ENCODE measurements around the gene POU2AF1.

Gene POU2AF1

DNA sequence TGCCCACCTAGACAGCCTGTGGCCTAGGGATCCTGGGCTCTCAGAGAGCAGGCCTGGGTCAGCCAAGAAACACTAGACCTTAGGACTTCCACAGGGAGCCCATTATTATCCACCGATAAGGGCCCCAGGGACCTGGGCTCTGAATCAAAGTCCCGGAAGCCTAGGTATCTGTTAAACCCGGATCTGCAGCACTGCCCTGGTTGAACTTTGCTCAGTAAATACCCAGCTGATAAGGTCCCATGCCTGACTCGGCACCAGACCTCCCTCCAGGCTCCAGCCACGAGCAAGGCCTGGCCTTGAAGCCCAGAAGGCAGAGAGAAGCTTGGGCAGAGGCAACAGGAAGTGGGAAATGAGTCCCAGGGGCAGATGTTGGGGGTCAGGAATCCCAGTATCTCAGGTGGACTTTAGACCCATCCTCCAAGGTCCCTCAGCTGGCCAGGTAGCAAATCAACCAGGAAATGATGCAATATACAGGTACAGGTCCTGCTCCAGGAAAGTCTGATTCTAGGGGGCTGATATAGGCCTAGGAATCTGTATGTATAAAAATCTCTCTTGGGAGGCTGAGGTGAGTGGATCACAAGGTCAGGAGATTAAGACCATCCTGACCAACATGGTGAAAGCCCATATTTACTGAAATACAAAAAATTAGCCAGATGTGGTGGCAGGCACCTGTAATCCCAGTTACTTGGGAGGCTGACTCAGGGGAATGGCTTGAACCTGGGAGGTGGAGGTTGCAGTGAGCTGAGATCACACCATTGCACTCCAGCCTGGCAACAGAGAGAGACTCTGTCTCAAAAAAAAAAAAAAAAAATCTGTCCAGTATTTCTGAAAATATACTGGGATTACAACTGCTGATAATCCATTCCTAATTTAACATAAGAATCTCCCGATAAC, 18.7 kb downstream of the POU2AF1 start:
- no peak for DNase-seq

DNA sequence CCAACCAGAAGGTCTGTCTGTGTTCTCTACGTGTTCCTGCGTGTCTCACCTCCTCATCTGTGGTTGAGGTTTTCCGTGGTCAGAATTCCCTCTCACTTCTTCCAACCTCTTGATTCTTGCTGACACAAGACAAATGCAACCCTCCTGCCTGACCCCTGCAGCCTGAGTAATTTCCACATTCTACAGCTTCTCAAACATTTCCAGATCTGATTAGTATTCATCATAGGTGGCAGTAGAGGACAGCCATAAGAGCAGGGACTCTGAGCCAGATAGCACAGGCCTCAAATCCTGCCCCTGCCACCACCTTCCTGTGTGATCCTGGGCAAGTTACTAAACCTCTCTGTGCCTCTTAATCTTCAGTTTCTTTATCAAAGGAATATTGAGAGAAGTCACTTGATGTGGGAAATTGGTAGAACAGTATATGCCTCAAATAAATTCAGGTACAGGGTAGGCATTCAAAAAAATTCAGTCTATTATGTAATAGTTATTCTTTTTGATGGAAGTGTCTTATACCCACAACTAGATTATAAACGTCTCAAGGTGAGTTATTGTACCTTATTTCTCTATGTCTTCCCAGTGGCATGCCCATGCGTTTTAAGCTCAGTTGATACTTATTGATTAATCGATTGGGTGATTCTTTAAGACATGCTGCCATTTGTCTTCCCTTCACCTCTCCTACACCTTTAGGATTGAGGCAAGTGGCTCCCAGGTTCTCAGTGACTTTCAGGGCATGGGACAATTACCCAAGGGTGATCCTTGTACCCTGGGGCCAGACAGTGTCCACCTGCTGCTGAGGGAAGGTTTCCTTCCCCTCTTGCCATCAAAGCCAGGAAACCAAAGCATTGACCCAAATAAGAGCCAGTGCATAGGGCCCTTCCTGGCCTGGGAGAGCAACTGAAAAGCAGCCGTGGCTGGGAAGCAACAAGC, 19.6 kb downstream of the POU2AF1 start:
- no peak for DNase-seq

DNA sequence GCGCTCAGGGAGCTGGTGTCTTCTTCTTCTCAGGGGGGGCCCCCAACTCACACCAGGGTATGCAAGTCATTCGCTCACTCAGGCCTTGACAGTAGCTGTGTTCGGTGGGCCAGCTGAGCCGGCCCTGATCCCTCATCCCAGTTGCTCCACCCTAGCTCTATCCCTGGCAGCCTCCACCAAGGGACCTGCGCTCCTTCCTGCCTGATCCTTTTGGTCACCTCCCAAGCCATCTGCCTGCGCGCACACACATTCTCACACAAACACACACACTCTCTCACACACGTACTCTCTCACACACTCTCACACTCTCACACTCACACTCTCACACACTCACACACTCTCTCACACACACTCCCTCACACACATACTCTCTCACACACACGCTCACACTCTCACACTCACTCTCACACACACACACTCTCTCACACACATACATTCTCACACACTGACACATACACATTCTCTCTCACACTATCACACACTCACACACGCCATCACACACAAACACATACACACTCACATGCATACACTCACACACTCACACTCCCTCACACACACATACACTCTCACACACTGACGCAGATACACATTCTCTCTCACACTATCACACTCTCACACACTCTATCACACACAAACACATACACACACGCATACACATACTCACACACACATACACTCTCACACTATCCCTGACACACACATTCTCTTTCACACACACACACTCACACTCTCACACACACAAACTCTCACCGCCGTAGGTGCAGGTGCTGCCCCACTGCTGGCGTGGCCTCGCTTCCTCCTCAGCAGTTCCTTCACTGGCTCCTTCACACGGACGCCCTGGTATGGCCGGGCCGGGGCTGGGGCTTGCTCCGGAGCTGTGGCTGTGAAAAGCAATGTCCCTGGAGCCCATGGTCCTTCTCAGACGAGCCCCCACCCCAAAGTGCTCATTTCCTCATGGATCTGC, 20.8 kb downstream of the POU2AF1 start:
- no peak for DNase-seq

DNA sequence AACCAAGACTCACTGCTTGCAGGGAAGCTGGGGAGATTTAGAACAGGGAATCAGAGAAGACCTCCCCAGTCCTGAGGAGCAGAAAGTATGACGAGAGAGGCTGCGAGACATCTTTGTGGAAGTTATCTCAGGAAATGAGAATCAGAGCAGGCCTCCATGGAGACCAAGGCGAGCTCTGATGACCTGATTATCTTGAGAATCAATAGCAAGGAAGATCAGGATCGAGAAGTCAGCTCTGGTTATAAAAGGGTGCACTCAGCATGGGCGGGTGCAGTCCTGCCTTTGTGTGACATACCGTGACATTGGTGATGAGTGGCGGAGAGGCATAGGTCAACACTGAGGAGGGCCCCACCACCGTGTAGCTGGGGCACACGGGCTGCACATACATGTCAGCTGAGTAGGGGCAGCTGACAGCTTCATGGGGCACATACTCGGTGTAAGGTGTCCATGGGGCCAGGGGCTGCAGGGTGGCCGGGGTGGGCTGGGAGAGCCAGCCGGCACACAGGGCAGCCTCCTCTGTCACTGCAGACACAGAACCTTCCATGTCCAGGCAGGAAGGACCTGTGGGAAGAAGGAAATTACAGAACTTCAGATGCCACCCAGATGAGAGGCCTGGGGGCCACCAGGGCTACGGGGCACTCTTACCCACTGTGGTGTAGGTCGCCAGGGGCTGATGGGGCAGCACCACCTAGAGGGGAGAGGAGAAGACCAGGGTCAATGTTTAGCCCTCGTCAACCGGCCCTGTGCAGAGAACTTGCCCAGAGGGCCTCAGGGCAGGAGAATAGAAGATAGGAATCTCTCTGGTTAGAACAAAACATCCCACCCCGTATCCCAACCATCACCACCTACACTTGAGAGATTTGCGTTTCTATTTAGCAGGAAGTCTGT, 21.7 kb downstream of the POU2AF1 start:
- no peak for DNase-seq

DNA sequence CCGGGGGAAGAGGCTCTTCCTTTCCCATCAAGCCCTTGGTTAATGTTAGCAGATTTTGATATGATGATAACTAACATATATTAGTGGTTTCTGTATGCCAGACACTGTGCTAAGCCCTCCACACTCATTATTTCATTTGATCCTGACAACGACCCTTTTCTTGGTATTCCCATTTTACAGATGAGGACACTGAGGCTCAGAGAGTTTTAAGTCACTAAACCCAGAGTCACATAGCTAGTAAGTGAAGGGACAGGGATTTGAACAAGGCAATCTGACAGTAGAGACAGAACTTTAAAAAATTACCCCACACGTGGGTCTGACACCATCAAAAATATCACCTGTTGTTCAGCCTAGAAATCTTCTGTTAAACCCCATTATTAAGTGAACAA, 22.4 kb downstream of the POU2AF1 start:
- no peak for DNase-seq

DNA sequence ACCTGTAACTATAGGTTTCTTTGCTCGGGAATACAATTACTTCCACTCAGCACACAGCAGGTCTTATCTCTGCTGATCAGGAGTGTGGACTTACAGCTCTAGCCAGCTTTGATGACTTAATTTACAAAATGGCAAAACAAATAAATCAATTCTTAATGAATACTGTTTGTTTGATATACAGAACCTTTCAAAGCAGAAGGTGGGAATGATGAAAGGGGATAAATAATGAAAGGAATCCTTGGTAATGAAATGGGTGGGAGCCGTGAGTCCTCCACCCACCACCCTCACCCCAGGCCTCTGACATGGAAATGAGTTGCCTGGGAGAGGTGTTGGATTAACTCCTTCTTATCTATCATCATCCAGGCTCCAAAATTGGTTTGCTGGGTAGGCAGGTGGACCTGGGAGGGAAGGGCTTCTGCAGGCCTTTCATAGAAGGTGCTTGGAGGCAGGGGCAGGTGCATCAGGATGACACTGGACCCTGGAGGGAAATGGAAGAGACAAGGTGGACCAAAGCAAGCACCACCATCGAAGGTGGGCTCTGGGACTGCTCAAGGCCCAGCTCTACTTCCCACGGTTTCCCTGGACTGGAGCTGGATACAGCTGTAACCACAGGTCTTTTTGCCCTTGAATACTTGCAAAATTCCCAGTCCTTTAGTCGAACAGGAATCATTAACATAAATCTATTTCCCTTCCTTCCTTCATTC, 23.0 kb downstream of the POU2AF1 start:
- DNase-seq: no peak

DNA sequence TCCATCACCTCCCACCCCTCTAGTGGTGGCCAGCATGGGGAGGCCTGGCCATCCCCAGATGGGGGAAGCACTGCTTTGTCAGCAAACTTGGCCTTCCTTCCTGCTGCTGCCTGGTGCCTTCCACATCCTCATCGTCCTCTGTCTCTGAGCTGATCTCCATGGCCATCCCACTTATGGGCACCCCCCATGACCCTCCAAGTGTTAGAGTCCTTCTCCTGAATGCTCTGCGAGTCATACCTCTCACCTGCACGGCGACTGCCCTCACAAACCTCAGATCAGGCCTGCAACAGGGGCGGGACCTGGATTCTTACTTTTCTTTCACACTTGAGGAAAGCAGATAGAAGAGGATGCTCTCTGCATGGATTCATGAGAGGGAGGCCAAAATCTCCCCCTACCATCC, 24.0 kb downstream of the POU2AF1 start:
- no peak for DNase-seq

DNA sequence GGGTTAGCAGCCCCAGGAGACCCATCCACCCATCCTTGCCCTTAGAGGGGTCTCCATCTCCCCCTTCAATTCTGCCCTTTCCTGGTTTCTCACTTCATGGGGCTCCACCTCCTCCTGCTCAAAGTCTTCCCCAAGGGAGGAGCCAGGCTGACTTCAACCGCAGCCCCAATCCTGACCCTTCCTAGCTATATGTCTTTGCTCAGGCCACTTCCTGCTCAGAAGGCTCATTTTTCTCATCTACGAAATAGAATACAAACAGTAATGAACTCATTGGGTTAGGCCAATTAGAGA, 24.5 kb downstream of the POU2AF1 start:
- DNase-seq: no peak

DNA sequence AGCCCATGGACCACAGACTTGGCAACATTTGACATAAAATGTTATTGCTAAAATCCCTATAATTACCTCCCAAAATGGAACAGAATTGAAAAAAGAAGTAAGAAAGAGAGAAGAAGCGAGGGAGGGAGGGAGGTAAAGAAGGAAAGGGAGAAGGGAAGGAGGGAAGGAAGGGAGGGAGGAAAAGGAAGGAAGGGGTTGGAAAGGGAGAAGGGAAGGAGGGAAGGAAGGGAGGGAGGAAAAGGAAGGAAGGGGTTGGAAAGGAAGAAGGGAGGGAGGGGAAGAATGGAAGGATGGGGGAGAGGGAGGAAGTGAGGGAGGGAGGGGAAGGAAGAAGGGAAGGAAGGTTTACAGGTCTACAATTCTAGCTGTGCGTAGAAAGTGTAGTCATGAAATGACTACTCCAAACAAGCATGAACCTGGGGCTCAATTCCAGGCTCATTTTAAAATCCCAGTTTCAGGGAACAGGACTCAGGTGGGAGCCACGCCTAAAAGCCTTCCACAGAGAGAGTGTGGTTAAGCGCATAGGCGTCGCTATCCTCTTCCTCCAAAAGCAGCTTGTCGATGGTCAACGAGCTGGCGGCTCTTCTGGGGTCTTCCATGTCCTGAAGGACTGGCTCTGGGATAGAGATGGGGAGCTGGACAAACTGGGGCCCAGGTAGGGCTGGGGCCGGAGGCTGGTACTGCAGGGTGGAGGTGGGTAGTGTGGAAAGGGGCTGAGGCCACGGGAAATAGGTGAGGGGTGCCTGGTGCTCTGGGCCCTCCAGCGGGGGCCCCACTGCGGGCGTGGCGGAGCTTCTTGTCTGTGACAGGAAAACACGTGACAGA, 25.1 kb downstream of the POU2AF1 start:
- DNase-seq: no peak

DNA sequence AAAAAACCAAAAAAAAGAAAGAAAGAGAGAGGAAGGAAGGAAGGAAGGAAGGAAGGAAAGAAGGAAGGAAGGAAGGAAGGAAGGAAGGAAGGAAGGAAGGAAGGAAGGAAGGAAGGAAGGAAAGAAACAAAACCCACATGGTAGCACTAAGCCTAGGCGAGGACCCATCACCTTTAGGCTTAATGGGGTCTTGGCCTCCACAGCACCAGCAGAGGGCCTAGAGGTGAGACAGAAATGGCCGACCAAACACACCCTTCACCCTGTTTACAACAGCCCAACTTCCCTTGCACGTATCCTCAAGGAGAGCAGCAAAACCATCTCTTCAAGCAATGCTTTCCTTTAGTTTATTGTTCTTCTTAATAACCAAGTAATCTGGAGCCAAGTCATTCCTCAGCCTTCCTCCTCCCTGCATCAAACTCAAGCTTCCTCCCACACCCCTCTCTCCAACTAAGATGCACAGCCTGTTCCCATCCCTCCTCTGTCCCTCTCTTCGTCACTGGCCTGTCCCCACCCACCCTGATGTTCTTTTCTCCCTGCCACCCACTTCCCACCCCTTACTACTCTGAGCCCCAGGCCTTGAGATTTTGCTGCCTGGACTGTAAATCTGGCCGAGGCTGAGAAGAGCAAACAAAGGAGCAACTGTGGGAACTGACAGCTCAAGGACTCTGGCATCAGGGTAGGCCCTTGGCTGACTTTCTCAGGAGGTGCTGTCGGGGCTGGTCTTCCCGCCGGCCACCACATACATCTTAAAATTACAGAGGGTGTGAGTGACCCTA, 26.0 kb downstream of the POU2AF1 start:
- no peak for DNase-seq

DNA sequence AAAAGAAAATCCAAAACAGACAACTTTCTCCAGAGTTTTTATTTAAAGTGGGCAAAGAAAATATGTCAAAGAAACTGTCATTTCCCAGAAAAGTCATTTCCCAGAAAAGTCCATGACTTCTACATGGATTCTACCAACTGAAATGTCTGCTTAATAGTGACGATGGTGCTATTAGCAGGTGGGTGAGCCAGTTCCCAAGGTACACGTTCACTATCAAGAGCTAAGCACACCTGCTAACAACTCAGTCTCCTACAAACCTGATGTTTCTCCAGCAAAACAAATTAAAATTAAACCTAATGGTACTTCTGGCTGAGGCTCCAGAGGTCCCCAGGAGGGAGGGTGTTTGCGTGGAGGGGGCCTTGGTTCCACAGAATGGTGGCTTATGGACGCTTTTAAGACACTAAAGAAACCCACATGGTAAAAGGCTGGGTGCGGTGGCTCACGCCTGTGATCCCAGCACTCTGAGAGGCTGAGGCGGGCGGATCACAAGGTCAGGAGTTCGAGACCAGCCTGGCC, 26.8 kb downstream of the POU2AF1 start:
- DNase-seq: no peak

DNA sequence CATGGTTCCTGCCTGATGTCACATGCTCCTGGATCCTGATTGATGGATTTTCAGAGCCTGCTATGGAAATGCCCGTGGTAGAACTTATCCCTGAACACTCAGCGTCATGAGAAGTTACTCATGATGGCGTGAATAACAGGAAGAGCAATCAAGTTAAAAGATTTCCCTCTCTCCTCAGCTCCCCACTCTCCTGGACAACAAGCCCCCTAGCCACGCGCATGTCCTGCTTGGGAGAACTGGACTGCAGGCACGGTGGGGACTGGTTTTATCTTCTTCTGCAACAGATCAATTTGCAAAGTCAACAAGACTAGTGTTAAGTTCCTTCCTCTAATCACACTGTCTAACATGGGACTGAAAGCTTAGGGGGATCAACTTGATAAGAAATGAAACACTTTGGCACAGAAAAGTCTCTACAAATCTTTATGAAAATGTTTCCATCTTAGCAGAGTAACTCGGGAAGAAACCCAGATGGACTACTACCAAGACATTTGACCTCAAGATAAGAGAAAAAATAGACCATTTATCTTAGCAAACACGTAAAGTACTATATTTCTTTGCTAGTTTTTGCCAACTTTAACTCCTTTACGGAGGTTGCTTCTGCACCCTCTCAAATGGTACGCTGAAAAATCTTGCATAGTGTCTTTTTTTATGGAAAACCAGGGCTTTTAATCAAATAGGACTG, 27.6 kb downstream of the POU2AF1 start:
- peak; percentile 14 for DNase-seq

DNA sequence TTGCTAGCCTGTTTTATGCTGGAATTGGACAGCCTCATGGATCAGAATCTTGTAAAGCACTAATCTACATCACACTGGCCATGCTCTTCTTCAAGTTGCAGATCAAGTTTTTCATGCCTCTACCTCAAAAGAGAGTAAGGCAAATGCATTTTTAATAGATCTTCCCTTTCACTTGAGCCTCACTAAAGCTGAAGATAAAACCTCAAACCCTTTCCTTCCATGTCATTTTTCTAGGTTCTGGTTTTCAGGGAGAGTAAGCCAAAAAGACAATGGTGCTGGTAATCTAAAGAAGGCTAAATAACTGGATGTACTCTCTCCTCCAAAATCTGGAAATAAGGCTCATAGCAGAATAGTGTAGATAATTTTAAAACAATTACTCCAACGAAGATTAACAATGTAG, 28.3 kb downstream of the POU2AF1 start:
- DNase-seq: no peak

DNA sequence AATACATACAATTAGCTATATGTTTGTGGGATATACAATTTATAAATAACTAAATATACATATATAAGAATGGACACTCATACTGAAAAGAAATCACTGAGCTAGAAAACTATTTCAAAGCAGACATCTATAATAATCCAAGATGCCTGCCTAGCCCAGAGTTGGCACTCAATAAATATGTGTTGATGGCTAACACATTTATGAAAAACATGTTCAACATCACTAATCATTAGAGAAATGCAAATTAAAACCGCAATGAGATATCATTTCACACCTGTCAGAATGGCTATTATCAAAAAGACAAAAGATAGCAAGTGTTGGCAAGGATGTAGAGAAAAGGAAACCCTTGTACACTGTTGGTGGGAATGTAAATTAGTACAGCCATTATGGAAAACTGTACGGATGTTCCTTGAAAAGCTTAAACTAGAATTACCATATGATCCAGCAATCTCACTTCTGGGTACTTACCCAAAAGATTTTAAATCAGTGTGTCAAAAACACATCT, 29.8 kb downstream of the POU2AF1 start:
- DNase-seq: no peak

DNA sequence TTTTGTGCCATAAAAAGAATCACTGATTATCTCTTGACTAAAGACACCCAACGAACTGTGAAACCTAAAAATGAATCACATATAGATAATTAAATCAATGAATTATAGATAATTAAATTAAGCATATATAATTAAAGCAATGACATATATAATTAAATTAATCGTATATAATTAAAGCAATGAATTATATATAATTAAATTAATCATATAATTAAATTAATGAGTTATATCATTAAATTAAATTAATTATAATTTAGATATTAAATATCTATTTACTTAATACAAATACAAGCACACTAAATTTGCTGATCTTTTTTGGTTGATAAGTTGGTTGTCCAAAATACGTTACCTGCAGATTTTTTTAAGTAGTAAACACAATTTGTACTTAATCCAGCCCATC, 30.9 kb downstream of the POU2AF1 start:
- no peak for DNase-seq

DNA sequence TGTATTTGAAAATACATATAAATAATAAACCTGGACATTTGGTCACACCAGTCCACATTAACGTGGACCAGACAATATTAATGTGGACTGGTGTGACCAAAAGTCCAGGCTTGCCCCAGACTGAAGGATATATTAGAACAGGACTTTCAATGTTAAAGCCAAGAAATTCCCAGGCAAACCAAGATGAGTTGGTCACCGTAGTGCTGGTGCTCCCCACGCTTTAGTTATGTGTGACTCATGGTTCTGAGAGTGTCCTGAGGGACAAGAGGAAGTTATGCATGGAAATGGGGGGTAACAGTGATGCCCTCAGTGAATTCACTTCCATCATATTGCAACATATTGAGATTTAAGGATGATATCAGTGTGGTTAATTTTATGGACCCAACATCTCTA, 31.4 kb downstream of the POU2AF1 start:
- DNase-seq: no peak

DNA sequence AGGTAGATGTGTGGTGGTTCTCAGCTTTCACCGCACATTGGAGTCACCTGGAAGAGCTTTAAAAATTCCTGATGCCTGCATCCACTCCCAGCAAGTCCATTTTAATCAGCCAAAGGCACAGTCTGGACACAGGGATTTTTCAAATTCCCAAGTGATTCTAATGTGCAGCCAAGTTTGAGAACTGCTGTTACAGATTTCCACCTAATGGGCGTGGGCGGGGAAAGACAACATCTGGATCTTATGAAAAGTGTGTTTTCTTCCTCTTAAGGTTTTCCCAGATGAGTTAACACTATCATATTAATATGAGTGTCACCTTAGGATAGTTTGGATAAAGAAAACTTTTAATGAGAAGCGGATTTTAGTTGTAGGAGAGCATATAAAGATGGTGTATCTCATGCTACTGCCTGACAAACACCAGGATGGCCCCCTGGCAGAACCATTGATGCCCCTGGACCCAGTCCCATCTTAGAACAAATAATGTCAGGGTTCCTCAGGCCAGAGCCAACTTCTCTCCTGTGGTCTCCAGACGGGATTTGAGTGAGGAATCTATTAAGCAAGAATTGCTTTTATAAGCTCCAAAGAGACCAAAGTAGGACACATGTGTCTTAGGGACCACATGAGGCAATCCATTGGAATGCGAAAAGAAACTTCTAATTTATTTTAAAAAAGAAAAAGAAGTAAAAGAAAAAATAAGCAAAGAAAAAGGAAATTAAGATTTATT, 31.9 kb downstream of the POU2AF1 start:
- no peak for DNase-seq

DNA sequence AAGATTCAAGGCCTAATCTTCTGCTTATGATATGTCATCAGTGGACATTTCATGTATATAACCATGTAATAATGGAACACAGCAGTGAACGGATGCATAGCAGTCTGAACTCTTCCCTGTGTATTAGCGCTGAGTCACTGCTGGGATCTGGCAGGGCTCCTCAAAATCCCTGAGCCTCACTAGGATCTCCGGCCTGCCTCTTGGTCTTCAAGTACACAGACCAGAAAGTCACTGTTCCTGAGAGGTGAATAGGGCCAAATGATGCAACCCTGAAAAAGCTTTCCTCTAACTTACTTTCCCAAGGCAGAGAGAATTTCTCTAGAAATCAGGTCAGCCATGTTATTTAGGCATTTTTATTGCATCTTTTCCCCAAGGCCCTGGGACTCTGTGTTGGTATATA, 35.0 kb downstream of the POU2AF1 start:
- DNase-seq: no peak

All from NCI-H510A treated with DMSO at 0.1 percent for 48 hours (cell line).